GM21825 (cell line): Measurements from ENCODE around the gene CTDSP2.

ENCODE experiments used
- ATAC-seq: cut with Tn5 transposase; IDR thresholded peaks from one replicate; pipeline ENCODE4 v1.9.1; 2021; ENCODE audit warnings: mild to moderate bottlenecking, moderate library complexity; ENCODE audit not compliant: unreplicated experiment

The CTDSP2 gene

GRCh38 chr12:57817261-57817989 is 29.1 kb downstream of the CTDSP2 start:
- ATAC-seq, result no peak

DNA sequence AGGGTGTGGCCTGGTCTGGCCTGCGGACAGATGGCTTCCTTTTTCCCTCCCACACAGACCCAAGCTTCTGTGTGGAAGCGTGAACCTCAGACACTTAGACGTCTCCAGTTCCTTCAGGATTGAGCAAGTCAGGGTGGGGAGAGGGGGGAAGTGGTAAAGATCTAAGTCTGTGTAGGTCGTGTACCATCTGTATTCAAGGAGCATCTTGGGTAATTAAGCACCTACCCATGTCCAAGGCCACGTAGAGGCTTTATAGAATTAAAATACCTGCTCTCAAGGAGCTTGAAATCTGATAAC is 29.7 kb downstream of the CTDSP2 start:
- ATAC-seq, result no peak

DNA sequence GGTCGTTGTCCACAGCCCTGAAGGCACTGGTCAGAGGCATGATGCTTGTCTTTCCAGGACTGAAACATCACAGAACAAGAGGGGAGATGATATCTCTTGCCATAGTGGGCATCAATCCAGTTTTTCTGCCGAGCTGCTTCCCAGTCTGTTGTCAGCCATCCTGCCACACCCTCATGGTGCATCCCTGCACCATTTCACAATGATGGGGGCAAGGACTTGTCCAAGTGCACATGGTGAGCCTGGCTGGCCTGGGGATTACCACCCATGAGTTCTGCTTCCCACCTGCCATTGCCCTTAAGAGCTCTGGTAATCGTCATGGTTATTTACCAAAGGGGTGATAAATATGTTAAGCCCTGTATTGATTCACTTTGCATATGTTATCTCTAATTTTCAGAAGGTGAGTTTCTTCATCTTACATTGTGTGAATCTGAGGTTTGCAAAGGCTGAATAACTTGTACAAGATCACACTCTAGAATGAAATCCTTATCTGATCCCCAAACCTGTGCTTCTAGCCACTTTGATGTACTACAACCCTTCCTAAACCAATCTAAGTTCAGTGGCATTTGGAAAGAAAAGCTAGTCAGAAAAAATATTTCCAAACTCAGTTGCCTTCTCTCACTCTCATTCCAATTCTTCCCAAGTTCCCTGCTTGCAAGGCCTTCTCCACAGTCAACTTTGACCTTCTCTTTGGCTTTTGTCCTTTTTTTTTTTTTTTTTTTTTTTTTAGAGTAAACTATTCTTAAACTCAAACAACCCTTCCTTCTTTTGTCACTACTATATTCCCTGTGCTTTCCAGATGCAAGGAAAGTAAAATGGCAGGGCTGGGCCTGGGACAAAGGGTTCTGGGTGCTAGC is 30.3 kb downstream of the CTDSP2 start:
- ATAC-seq, result no peak

- no peak for ATAC-seq
These were observed 31.1 kb downstream of the CTDSP2 start for GRCh38 chr12:57815177-57816000.

DNA sequence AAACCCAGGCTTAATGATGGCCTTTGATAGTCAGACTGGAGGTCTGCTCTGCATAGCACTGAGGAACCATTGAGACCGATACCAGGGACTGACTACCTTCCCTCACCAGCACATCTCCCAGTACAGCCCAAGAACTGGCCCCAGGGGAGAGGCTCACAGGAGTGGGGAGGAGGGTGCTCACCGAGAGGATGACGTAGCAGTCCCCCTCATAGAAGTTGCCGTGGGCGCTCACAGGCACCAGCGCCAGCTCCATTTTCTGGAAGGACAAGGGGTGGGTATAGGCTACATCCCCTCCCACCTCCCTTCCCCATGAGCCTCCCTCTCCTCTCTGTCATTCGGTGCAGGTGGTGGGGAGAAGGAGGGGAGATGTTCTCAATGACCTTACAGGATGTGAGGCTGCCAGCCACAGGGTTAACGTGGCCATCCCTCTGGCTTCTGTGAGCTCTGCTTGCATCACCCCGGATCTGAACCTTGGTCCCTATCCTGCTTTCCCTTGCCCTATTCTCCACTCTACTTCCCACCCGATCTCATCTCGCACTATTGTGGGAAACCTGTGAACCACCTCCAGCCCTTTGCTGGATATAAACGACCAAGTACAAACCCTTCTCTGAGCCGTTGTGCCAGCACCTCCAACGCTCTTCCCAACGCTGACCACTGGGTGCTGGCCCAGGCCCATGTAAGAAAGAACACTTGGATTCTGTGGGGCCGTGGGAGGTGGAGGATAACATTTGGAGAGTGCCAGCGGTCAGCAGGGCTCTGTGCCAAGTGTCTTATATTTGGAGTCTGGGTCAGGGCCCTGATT is 32.4 kb downstream of the CTDSP2 start:
- no peak for ATAC-seq

- no peak for ATAC-seq
These were observed 33.2 kb downstream of the CTDSP2 start for GRCh38 chr12:57813111-57813970.

DNA sequence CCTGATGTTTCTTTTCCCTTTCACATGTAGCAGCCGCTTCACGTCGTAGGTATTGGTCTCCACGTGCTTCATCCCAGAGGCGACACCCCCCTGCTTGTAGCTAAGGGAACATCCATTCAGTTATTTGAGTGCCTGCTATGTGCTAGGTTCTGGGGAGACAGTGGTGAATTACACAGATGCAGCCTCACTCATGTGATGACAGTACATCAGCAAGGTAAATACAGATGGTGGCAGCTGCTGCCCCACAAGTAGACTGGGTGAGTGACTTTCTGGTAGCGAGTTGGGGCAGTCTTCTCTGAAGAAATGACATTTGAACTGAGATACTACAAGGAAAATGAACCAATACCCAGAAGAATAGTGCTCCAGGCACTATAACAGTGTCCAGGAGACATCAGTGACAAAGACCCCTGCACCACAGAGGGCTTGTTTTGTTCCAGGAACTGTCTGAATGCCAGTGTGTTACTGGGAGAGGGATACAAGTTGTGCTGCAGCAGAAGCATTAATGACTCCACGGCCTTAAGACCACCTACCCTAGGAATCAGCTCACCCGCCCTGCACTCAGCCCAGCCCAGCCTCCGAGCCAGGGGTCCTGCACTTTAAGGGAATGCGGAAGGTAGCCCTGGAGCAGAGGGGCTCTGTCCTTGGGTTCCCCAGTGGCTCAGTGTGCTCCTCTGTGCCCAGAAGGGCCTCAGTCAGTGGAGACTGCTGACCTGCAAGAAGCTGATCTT is 35.3 kb downstream of the CTDSP2 start:
- no peak for ATAC-seq

- no peak for ATAC-seq
These were observed 36.1 kb downstream of the CTDSP2 start for GRCh38 chr12:57810450-57810849.

- ATAC-seq, result no peak
These were observed 37.1 kb downstream of the CTDSP2 start for GRCh38 chr12:57809425-57809824.

- ATAC-seq, result no peak
These were observed 38.2 kb downstream of the CTDSP2 start for GRCh38 chr12:57808351-57808750.

DNA sequence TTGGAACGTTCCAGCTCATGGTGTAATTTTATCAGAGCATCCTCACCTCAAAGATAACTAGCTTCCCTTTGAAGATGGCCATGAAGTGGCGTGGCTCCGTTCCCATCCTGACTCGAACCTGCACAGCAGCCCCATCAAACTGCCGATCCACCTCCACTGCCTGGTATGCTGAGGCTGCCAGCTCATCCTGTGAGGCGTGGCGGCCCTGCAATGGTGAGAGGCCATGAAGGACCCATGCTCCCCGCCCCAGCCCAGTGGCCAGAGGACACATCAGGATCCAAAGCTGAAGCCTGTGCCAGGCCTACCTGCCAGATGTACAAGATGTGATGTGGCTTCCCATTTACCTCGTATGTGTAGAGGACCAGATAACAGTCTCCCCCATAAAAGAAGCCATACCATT is 39.2 kb downstream of the CTDSP2 start:
- no peak for ATAC-seq

DNA sequence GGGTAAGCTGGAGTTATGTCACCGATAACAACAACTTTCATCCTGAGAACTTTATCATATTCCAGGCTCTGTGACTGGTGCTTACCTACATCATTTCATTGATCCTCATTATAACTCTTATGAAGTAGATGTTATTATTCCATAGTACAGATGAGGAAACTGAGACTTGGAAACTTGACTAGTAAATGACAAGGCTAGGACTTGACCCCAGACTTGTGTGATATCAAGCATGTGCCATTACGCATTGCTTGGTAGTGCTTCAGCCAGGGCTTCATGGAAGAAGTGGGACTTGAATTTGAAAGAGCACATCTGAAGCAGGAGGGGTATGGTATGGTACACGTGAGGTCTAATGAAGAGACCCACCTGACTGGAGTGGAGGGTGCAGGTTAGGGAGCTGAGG is 39.9 kb downstream of the CTDSP2 start:
- ATAC-seq, result no peak

DNA sequence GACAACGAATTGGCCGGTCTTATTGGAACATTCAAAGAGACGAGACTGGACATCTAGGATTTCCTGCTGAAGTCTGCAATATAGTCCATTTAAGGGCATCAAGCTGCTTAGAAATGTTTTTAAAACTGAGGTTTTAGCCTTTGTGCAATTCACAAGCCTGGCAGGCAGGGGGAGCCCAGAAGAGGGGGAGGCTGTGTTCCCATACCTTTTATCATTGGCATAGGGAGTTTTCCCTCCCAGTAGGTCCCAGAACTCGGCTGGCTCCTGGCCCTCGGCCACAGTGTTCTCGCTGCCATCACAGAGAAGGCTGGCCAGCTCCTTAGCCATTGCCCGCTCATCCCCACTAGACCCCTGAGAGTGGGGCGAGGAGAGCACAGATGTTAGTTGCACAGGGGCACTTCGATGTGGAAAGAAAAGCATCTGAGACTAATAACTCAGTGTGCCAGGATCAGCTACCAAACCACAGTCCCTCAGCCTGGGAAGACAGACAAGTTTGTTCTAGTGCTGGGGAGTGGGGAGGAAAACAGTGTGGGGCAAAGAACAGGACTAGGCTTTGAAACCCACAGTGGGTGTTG is 43.1 kb downstream of the CTDSP2 start:
- ATAC-seq, result no peak

GRCh38 chr12:57802607-57803006 is 43.9 kb downstream of the CTDSP2 start:
- ATAC-seq, result no peak

- no peak for ATAC-seq
These were observed 45.6 kb downstream of the CTDSP2 start for GRCh38 chr12:57800965-57801364.

DNA sequence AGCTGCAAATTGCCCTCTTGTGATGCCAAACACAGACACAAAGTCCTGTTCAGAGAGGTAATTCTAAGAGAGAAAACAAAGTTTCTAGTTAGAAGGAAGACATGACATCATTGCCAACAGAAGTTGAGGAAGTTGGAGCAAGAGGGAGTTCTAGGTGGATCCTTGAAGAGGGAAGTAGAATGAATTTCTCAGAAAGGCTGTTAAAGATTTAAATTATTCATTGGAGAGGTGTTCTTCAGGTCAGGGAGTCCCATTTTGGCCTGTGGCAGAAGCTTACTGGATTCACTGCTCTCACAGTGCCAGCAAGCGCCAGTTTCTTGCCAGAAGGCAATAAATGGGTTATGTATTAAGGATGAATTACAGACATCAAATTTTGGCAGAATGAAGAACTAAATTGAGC is 48.6 kb downstream of the CTDSP2 start:
- no peak for ATAC-seq

- ATAC-seq, result no peak
These were observed 49.5 kb downstream of the CTDSP2 start for GRCh38 chr12:57796996-57797395.

DNA sequence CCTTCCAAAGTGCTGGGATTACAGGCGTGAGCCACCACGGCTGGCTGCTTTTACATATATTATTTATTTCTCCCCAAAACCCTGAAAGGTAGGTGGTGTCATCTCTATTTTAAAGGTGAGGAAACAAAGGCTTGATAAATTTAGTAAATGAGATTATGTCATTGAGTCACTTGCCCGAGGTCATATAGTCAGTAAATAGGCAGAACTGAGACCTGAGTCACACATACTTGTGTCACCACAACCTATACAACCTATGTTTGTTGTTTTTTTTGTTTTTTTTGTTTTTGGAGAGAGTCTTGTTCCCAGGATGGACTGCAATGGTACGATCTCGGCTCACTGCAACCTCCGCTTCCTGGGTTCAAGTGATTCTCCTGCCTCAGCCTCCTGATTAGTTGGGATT is 51.2 kb downstream of the CTDSP2 start:
- no peak for ATAC-seq

DNA sequence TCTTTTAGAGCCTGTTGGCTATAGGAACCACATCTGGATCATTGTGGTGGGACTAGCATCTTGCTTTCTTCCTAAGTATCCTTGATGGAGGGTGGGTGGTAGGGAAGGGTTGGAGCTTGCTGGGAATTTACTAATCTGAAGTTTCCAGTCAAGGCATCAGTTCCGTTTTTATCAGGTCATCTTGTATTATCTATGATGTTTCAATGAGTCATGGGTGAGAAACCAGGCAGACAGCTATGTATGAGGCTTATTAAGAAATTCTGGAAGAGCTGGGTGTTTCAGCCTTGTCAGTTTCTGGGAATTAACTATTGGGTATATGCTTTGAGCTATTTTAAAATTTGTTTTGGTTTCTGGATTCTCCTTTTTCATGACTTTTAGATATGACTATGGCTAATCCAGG is 52.6 kb downstream of the CTDSP2 start:
- no peak for ATAC-seq
